Activated CD8-positive, alpha-beta T cell treated with anti-CD3 and anti-CD28 coated beads for 36 hours (primary cell): Measurements from ENCODE around the gene CACNA2D4. TPM values are rescaled to one million over a fixed set of nuclear protein-coding genes. Genes with fewer than 3 reads are reported as not detected.
"Not testable (repeated sequence)": the region's sequence is repeated elsewhere in the genome, so short reads cannot be mapped to it uniquely, and the experiment has no call there.

Experiments used
- ATAC-seq: fragments of 200-7000 bp; cut with Tn5 transposase; one replicate; pipeline ENCODE4 v1.10.0; 2021; ENCODE audit warnings: mild to moderate bottlenecking, moderate library complexity
- CTCF ChIA-PET: fragments of 350-600 bp; sonication (Branson Sonifier 250); formaldehyde crosslinking; loops from one replicate; lab custom pipeline; 2021; ENCODE audit warnings: antibody characterized with exemption; lab: Charles Lee
- POLR2A ChIA-PET: fragments of 350-600 bp; sonication (Branson Sonifier 250); formaldehyde crosslinking; loops from one replicate; lab custom pipeline; 2021; ENCODE audit warnings: antibody characterized with exemption; lab: Charles Lee
- DNase-seq: peaks from one replicate; pipeline ENCODE4 v3.0.0-alpha.2; 2020
- H3K27ac Mint-ChIP-seq: one replicate; pipeline ENCODE4 v1.8.0; 2021; ENCODE audit warnings: mild to moderate bottlenecking, mixed read lengths
- H3K27me3 Mint-ChIP-seq: one replicate; pipeline ENCODE4 v1.8.0; 2021; ENCODE audit warnings: mixed read lengths
- H3K36me3 Mint-ChIP-seq: one replicate; pipeline ENCODE4 v1.8.0; 2021; ENCODE audit warnings: low read depth, mixed read lengths
- H3K4me1 Mint-ChIP-seq: one replicate; pipeline ENCODE4 v1.8.0; 2021; ENCODE audit warnings: low read depth, mixed read lengths
- H3K4me3 Mint-ChIP-seq: one replicate; pipeline ENCODE4 v1.8.0; 2021; ENCODE audit warnings: mild to moderate bottlenecking, moderate library complexity, mixed read lengths
- H3K9me3 Mint-ChIP-seq: one replicate; pipeline ENCODE4 v1.8.0; 2021; ENCODE audit warnings: mixed read lengths
- intact Hi-C: fragments of 100-400 bp; cut with micrococcal nuclease; formaldehyde crosslinking; loops from one replicate; pipeline ENCODE4 v1.10.0; 2022
- total RNA-seq, 2 experiments: library from RNA; stranded (reverse); gene quantifications; one replicate each; pipeline ENCODE4 v1.2.3, GENCODE V29; 2021
- TF ChIP-seq, protein P1 (sequence below): fragments of 200-600 bp; IDR thresholded peaks from one replicate; pipeline ENCODE4 v1.8.0; 2022; ENCODE audit warnings: antibody characterized with exemption, mild to moderate bottlenecking

Gene CACNA2D4
- total RNA-seq, 2 experiments from 2014 or later: 4.2 to 4.3 TPM

DNA sequence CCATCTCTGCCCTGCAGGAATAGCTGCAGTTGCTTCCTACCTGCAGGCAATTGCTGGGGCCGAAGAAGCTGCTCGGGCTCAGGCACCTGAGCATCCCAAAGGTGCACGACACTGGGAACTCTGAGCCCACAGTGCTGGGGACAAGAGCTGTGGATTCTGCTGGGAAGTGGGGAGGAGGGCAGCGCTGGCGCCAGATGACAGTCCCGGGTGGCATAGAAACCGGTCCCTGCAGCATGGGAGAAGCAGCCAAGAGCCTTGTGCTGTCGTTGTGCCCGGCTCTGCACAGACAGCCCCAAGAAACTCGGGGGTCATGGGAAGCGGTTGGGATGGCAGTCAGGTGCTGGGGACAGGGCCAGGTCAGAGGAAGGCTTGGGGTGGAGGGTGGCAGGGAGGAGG lies 97.6 kb downstream of the CACNA2D4 start:
- ChIA-PET POLR2A (interaction anchor here (1.0 kb wide), 1 partner anchor 100 kb away, joined by 3 read pairs; no protein-coding TSS in a partner anchor), CTCF (no interaction called here)
- no peak for DNase-seq
- TF ChIP-seq, protein P1, sequence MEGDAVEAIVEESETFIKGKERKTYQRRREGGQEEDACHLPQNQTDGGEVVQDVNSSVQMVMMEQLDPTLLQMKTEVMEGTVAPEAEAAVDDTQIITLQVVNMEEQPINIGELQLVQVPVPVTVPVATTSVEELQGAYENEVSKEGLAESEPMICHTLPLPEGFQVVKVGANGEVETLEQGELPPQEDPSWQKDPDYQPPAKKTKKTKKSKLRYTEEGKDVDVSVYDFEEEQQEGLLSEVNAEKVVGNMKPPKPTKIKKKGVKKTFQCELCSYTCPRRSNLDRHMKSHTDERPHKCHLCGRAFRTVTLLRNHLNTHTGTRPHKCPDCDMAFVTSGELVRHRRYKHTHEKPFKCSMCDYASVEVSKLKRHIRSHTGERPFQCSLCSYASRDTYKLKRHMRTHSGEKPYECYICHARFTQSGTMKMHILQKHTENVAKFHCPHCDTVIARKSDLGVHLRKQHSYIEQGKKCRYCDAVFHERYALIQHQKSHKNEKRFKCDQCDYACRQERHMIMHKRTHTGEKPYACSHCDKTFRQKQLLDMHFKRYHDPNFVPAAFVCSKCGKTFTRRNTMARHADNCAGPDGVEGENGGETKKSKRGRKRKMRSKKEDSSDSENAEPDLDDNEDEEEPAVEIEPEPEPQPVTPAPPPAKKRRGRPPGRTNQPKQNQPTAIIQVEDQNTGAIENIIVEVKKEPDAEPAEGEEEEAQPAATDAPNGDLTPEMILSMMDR: no peak
- intact Hi-C loops: no loop called here
- Mint-ChIP-seq H3K36me3 (no peaks in the 10 kb centered on the region), H3K4me1 (no peaks in the 10 kb centered on the region), H3K4me3 (no peak overlapping the region), H3K9me3 (no peaks in the 10 kb centered on the region), H3K27me3 (peaks cover 14% of the 10 kb centered on the region), H3K27ac (no peak overlapping the region)
- ATAC-seq: no peak

DNA sequence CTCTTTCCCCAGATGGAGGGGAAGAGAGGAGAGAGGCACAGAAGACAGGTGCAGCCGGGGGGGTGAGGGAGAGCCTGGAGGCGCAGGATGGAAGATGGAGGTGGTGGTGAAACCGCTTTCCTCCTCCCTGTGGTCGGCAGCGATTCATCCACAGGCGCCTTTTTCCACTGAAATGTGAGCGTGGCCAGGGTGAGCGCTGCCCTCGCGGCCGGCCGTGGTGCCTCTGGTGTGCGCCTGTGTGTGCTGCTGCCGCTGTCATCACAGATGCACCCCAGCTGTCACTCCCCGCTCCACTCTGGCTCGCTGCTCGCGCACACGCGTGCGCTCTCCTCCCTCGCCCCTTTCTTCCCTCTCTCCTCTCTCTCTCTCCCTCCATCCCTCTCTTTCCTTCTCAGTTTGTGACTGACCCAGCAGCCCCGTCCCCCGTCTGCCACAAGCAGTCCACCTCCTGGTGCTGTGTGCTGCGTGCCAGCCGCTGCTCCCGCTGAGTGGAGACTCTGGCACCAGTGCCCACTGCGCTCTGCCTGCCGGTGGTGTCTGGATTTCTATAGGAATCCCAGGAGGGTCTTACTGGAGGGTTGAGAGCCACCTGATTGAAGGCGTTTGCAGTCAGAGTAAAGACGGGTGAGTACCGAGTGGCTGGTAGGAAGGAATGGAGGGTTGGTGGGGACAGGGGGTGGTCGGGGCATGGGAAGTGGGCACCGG lies 98.1 kb downstream of the CACNA2D4 start, which contains the start of gene LRTM2:
TSS of gene LRTM2 (plus strand) at position 375 of the 705 bp plus-strand sequence. CDS start 7,584 bp downstream, outside the sequence.
- TF ChIP-seq, protein P1: no peak
- DNase-seq (no peak), ATAC-seq (no peak)
- Mint-ChIP-seq H3K4me1 (no peaks in the 10 kb centered on the region), H3K27me3 (peaks cover 15% of the 10 kb centered on the region), H3K36me3 (no peaks in the 10 kb centered on the region), H3K9me3 (no peaks in the 10 kb centered on the region), H3K27ac (no peak within 1 kb of the TSS), H3K4me3 (no peak within 1 kb of the TSS)
- ChIA-PET CTCF (no interaction called here), POLR2A (no interaction called here)
- intact Hi-C loops: no loop called here

DNA sequence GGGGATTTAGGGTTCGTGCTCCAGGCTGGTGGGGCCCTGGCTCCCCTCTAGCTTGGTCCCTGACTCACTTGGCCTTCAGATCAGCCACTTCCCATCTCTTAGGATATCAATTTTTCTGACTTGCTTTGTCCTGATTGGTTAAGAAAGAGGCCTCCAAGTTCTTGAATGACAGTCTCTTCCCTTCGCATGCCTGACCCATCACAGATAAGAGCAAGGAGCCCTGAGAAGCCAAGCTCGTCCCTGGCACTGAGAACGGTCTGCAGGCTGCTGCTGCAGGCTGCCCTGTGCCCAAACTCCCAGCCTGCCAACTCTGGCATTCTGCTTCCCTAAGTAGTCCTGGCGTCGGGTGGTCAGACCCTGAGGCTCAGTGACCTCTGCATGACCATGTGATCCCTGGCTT lies 98.9 kb downstream of the CACNA2D4 start:
- TF ChIP-seq, protein P1: no peak
- H3K9me3 Mint-ChIP-seq: no peaks in the 10 kb centered on the region
- ATAC-seq: no peak
- H3K4me3 Mint-ChIP-seq: no peak overlapping the region
- DNase-seq: no peak
- peaks cover 15% of the 10 kb centered on the region for H3K27me3 Mint-ChIP-seq
- intact Hi-C loops: no loop called here
- ChIA-PET CTCF (no interaction called here), POLR2A (no interaction called here)
- H3K27ac Mint-ChIP-seq: no peak overlapping the region
- H3K4me1 Mint-ChIP-seq: no peaks in the 10 kb centered on the region
- no peaks in the 10 kb centered on the region for H3K36me3 Mint-ChIP-seq

DNA sequence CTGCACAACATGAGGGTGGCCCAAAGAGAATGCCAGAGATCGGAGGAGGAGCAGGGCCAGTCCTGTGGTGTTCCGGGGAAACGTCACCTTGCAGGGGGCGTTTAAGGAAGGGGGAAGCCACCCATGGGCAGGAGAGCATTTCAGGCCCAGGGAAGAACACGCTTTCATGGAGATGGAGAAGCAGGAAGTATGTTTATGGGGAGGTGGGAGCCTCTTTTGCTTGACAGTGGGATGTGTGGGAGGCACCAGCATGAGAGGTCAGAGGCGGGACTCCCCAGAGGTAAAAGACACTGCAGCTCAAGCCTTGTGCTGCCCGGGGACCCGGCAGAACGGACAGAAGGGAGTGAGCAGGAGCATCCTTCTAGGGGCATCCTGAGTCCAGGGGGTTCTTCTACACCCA lies 99.4 kb downstream of the CACNA2D4 start:
- H3K4me3 Mint-ChIP-seq: no peak overlapping the region
- H3K9me3 Mint-ChIP-seq: no peaks in the 10 kb centered on the region
- ChIA-PET CTCF (no interaction called here), POLR2A (no interaction called here)
- no peaks in the 10 kb centered on the region for H3K4me1 Mint-ChIP-seq
- DNase-seq (no peak), ATAC-seq (no peak)
- H3K27me3 Mint-ChIP-seq: peaks cover 15% of the 10 kb centered on the region
- H3K36me3 Mint-ChIP-seq: no peaks in the 10 kb centered on the region
- H3K27ac Mint-ChIP-seq: no peak overlapping the region
- TF ChIP-seq, protein P1: no peak
- intact Hi-C loops: no loop called here

DNA sequence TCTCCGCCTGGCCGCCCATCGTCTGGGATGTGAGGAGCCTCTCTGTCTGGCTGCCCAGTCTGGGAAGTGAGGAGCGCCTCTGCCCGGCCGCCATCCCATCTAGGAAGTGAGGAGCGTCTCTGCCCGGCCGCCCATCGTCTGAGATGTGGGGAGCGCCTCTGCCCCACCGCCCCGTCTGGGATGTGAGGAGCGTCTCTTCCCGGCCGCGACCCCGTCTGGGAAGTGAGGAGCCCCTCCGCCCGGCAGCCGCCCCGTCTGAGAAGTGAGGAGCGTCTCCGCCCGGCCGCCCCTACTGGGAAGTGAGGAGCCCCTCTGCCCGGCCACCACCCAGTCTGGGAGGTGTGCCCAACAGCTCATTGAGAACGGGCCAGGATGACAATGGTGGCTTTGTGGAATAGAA lies 100.5 kb downstream of the CACNA2D4 start:
- H3K4me1 Mint-ChIP-seq, H3K27ac Mint-ChIP-seq, H3K9me3 Mint-ChIP-seq, CTCF ChIA-PET, POLR2A ChIA-PET, H3K4me3 Mint-ChIP-seq, DNase-seq, H3K36me3 Mint-ChIP-seq, ATAC-seq, intact Hi-C loops: not testable (repeated sequence)
- peaks cover 14% of the 10 kb centered on the region for H3K27me3 Mint-ChIP-seq
